Naive thymus-derived CD4-positive, alpha-beta T cell (primary cell): ENCODE data around the gene SMAD5. TPM values are rescaled to one million over a fixed set of nuclear protein-coding genes. Genes with fewer than 3 reads are reported as not detected.

Experiments used
- ATAC-seq: fragments of 150-1000 bp; cut with Tn5 transposase; 2 replicates; pipeline ENCODE4 v1.10.0; 2021; ENCODE audit warnings: mild to moderate bottlenecking, moderate library complexity
- CTCF ChIA-PET: fragments of 350-600 bp; sonication (Branson Sonifier 250); formaldehyde crosslinking; loops from one replicate; lab custom pipeline; 2021; ENCODE audit warnings: antibody characterized with exemption; lab: Charles Lee
- POLR2A ChIA-PET: fragments of 350-600 bp; sonication (Branson Sonifier 250); formaldehyde crosslinking; loops from one replicate; lab custom pipeline; 2021; ENCODE audit warnings: antibody characterized with exemption, inconsistent platforms; lab: Charles Lee
- DNase-seq, 9 donors: peaks; one replicate each; pipeline versions ENCODE4 v3.0.0 to v3.0.0-alpha.2; 2020 to 2022; ENCODE audit warnings: mixed read lengths in 1 of 9
- H3K27ac ChIP-seq: one replicate; pipeline ENCODE4 v1.7.0; 2013; ENCODE audit warnings: mild to moderate bottlenecking, low read depth, low read length, moderate library complexity
- H3K27me3 ChIP-seq, 2 donors: one replicate each; pipeline ENCODE4 v1.7.0; 2013; ENCODE audit warnings: low read length in 2 of 2, mild to moderate bottlenecking in 2 of 2, moderate library complexity in 2 of 2; ENCODE audit not compliant: control insufficient read depth in 2 of 2, insufficient read depth in 2 of 2
- H3K36me3 ChIP-seq, 3 experiments: 1 replicate in 2 of 3; 2 replicates in 1 of 3; pipeline ENCODE4 v1.7.0; 2013; ENCODE audit warnings: low read length in 3 of 3, mild to moderate bottlenecking in 3 of 3, moderate library complexity in 1 of 3; ENCODE audit not compliant: insufficient read depth in 3 of 3, control insufficient read depth in 2 of 3
- H3K4me1 ChIP-seq, 2 donors: one replicate each; pipeline ENCODE4 v1.7.0; 2013; ENCODE audit warnings: low read length in 2 of 2, mild to moderate bottlenecking in 2 of 2, moderate library complexity in 1 of 2; ENCODE audit not compliant: control insufficient read depth in 2 of 2, insufficient read depth in 2 of 2
- H3K4me3 ChIP-seq: 2 replicates; pipeline ENCODE4 v1.7.0; 2013; ENCODE audit warnings: mild to moderate bottlenecking, low read length
- H3K9me3 ChIP-seq, 3 experiments: 1 replicate in 2 of 3; 2 replicates in 1 of 3; pipeline ENCODE4 v1.7.0; 2013; ENCODE audit warnings: low read length in 3 of 3; ENCODE audit not compliant: control insufficient read depth in 2 of 3
- H3K27ac Mint-ChIP-seq, 9 donors: one replicate each; pipeline ENCODE4 v1.8.0; 2020 to 2022; ENCODE audit warnings: mixed read lengths in 9 of 9, mild to moderate bottlenecking in 8 of 9, moderate library complexity in 5 of 9, inconsistent platforms in 2 of 9
- H3K27me3 Mint-ChIP-seq, 5 donors: one replicate each; pipeline ENCODE4 v1.8.0; 2021 to 2022; ENCODE audit warnings: mixed read lengths in 5 of 5, mild to moderate bottlenecking in 1 of 5
- H3K36me3 Mint-ChIP-seq, 5 donors: one replicate each; pipeline ENCODE4 v1.8.0; 2020 to 2022; ENCODE audit warnings: mixed read lengths in 5 of 5, mild to moderate bottlenecking in 3 of 5, inconsistent platforms in 1 of 5
- H3K4me1 Mint-ChIP-seq, 7 donors: one replicate each; pipeline ENCODE4 v1.8.0; 2020 to 2022; ENCODE audit warnings: mixed read lengths in 7 of 7, mild to moderate bottlenecking in 3 of 7, inconsistent platforms in 1 of 7
- H3K4me3 Mint-ChIP-seq, 10 donors: one replicate each; pipeline ENCODE4 v1.8.0; 2020 to 2022; ENCODE audit warnings: mild to moderate bottlenecking in 10 of 10, mixed read lengths in 10 of 10, moderate library complexity in 6 of 10, inconsistent platforms in 2 of 10
- H3K9me3 Mint-ChIP-seq, 11 donors: one replicate each; pipeline ENCODE4 v1.8.0; 2020 to 2022; ENCODE audit warnings: mixed read lengths in 11 of 11, mild to moderate bottlenecking in 4 of 11, inconsistent platforms in 1 of 11, moderate library complexity in 1 of 11
- intact Hi-C, 2 donors: fragments of 100-400 bp; cut with micrococcal nuclease; formaldehyde crosslinking; loops; one replicate each; pipeline ENCODE4 v1.15.1; 2023
- polyA plus RNA-seq, 2 donors: library from polyadenylated mRNA; unstranded; fragments of 300-500 nt; fragmentation: Illumina TruSeq; gene quantifications; one replicate each; pipeline ENCODE4 v1.2.3, GENCODE V29; 2021
- total RNA-seq, 6 experiments: library from RNA in 5 of 6; stranded (reverse) in 5 of 6; gene quantifications; 1 replicate in 5 of 6; 2 replicates in 1 of 6; pipeline ENCODE4 v1.2.3 and lab custom pipeline; 2021 to 2026

The SMAD5 gene
- total and polyA plus RNA-seq, 7 experiments from 2014 or later, result 1.8 to 17.6 (median 7.2) TPM

DNA sequence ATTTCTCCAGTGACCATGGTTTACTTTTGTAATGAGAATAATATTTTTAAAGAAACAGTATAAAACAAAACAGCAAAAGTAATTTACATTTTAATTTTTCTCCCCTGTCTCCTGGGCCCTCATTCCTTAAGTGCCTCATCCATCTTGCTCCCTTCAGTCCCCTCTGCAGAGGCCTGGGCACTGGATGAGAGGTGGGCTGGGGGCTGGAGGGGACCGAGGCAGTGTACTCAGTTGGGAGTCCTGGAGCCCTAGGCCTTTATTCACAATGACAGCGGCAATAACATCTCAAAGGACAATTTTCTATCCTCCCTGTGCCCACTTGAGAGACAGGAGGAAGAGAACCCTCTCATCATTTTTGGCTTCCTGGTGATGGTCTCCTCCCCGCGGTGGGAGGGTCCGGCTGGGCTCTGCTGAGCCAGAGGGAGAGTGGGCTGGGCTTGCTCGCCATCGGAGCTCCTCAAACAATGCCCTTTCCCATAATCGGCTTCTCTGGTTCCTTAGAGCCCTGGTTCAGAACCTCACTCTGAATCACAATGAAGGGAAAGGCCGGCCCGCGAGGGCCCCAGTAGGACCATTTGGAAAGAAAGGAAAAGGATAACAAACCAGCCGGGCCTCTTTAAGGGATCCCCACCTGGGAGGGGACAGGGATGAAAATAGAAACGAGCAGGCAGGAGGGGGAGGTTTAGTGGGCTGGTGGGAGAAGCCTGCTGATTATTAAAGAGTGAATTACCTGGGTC, 70.0 kb downstream of the SMAD5 start:
- no peaks in the 10 kb centered on the region for H3K36me3 Mint-ChIP-seq
- Histone ChIP-seq H3K27me3 (no peaks in the 10 kb centered on the region), H3K27ac (no peak overlapping the region), H3K9me3 (no peaks in the 10 kb centered on the region), H3K4me1 (no peaks in the 10 kb centered on the region), H3K36me3 (no peaks in the 10 kb centered on the region), H3K4me3 (no peak overlapping the region)
- intact Hi-C loops, result no loop called here
- H3K4me3 Mint-ChIP-seq, result no peak overlapping the region
- ATAC-seq (no peak), DNase-seq (no peak)
- H3K27me3 Mint-ChIP-seq, result peaks cover 8 to 29% (median 23%) of the 10 kb centered on the region in 5 donors
- ChIA-PET POLR2A (no interaction called here), CTCF (no interaction called here)
- H3K9me3 Mint-ChIP-seq, result peaks cover 0 to 7% (median 0%) of the 10 kb centered on the region in 11 donors
- H3K27ac Mint-ChIP-seq, result no peak overlapping the region
- H3K4me1 Mint-ChIP-seq, result no peaks in the 10 kb centered on the region

DNA sequence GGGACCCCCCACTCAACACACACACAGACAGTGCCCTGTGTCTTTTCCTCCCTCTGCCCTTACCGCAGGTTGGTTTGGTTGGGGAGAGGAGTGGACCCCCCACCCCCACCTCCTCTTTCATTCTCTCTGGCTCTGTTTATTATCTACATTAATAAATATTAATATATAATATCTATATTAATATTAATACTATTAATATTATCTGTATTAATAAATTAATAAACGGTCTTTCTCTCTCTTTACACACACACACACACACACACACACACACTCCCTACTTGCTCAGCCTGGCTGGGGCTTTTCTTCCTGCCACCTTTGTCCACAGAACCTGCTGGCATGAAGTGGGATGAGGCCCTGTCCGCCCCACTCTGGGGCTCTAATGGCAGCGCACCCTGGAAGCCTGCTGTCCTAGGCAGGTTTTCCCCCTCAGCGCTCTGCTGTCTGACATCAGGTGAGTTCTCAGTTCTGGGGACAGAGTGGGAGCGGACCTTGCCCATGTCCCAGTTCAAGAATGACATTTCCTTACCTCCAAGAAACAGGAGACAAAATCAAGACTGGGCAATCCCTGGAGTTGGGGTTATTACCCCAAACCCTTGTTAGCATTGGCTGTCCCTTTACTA, 70.8 kb downstream of the SMAD5 start:
- Histone ChIP-seq H3K9me3 (no peaks in the 10 kb centered on the region), H3K27me3 (no peaks in the 10 kb centered on the region), H3K36me3 (no peaks in the 10 kb centered on the region), H3K27ac (no peak overlapping the region), H3K4me3 (no peak overlapping the region), H3K4me1 (no peaks in the 10 kb centered on the region)
- ATAC-seq, result no peak
- no peak overlapping the region for H3K4me3 Mint-ChIP-seq
- intact Hi-C loops, result no loop called here
- H3K9me3 Mint-ChIP-seq, result peaks cover 0 to 7% (median 0%) of the 10 kb centered on the region in 11 donors
- DNase-seq, result no peak
- no peaks in the 10 kb centered on the region for H3K4me1 Mint-ChIP-seq
- no peaks in the 10 kb centered on the region for H3K36me3 Mint-ChIP-seq
- H3K27me3 Mint-ChIP-seq, result peaks cover 4 to 26% (median 24%) of the 10 kb centered on the region in 5 donors
- ChIA-PET CTCF (no interaction called here), POLR2A (no interaction called here)
- H3K27ac Mint-ChIP-seq, result no peak overlapping the region

DNA sequence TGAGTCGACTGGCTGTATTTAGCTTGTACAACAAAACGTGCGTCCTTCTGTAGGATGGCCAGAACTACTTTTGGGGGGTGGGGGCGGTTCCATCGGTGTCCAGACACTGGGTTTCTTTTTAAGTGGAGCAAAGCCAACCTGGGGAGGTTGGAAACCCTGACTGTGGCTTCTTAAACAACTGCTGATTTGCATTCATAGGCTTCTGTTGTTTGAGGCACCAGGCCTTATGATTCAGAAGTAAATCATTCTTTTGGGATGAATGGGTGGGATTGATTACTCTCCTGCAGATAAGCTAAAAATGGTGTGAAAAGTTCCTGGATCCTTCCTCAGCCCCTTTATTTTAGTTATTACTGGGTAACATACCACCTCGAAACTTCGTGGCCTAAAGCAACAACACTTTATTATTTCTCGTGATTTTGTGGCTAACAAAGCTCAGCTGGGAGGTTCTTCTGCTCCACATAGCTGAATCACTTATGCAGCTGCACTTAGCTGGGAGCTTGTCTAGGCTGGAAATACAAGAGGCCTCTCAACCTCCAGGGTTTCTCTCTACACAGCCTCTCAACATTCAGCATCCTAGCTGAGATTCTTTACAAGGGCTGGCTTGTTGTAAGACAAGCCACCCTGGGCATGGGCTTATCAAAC, 72.5 kb downstream of the SMAD5 start:
- no peak overlapping the region for H3K4me3 Mint-ChIP-seq
- intact Hi-C loops, result no loop called here

DNA sequence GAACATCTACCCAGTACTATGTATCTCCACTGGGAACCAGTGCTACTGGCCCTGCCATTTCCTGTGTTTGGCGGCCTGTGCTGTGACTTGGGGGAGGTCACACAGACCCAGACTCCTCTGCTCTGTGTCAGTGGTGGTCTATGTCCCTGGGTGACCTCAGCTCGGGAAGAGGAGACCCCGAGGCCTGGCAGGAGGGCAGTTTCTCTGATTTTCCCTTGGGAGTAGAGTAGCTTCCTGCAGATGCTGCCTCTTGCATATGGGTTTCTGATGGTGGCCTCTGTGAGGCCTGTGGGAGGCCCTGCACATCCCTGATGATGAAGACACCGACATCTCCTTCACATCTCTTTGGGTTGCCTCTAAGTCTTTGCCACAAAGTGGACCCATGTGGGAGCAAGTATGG, 73.3 kb downstream of the SMAD5 start:
- no peaks in the 10 kb centered on the region for H3K36me3 Mint-ChIP-seq
- no peaks in the 10 kb centered on the region for H3K4me1 Mint-ChIP-seq
- Histone ChIP-seq H3K4me3 (no peak overlapping the region), H3K27me3 (no peaks in the 10 kb centered on the region), H3K36me3 (no peaks in the 10 kb centered on the region), H3K9me3 (no peaks in the 10 kb centered on the region), H3K27ac (no peak overlapping the region), H3K4me1 (no peaks in the 10 kb centered on the region)
- intact Hi-C loops, result no loop called here
- DNase-seq (no peak), ATAC-seq (no peak)
- H3K27me3 Mint-ChIP-seq, result peaks cover 7 to 31% (median 19%) of the 10 kb centered on the region in 5 donors
- H3K4me3 Mint-ChIP-seq, result no peak overlapping the region
- POLR2A ChIA-PET, result no interaction called here
- CTCF ChIA-PET, result no interaction called here
- H3K9me3 Mint-ChIP-seq, result peaks cover 0 to 5% (median 0%) of the 10 kb centered on the region in 11 donors
- H3K27ac Mint-ChIP-seq, result no peak overlapping the region

More for the DNA sequence above, 72.5 kb downstream of the SMAD5 start:
- Histone ChIP-seq H3K27me3 (no peaks in the 10 kb centered on the region), H3K36me3 (no peaks in the 10 kb centered on the region), H3K4me3 (no peak overlapping the region), H3K9me3 (no peaks in the 10 kb centered on the region), H3K27ac (no peak overlapping the region), H3K4me1 (no peaks in the 10 kb centered on the region)
- H3K9me3 Mint-ChIP-seq, result peaks cover 0 to 5% (median 0%) of the 10 kb centered on the region in 11 donors
- H3K4me1 Mint-ChIP-seq, result no peaks in the 10 kb centered on the region
- POLR2A ChIA-PET, result no interaction called here
- CTCF ChIA-PET, result no interaction called here
- H3K27me3 Mint-ChIP-seq, result peaks cover 4 to 30% (median 20%) of the 10 kb centered on the region in 5 donors
- no peak for DNase-seq
- no peak for ATAC-seq
- H3K27ac Mint-ChIP-seq, result no peak overlapping the region
- H3K36me3 Mint-ChIP-seq, result no peaks in the 10 kb centered on the region

DNA sequence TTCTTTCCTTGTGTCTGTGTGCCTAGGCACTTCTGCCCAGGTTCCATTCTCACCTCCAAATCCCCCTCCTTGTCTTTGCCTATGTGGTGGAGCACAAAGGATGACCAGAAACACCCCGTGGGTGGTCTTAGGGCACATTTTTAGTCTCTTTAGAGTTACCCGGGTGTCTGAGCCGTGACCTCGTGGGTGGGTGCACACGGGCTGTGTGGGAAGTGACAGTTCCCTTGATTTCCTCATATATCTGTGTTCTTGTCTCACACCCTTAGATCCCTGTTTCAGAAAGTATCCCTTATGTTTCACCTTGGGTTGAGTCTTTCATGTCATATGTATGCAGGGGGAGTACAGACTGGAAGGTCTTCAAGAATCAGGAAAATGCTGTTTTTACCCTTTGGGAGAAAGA, 73.7 kb downstream of the SMAD5 start:
- Histone ChIP-seq H3K4me1 (no peaks in the 10 kb centered on the region), H3K9me3 (no peaks in the 10 kb centered on the region), H3K36me3 (no peaks in the 10 kb centered on the region), H3K27ac (no peak overlapping the region), H3K27me3 (no peaks in the 10 kb centered on the region), H3K4me3 (no peak overlapping the region)
- intact Hi-C loops, result no loop called here
- ATAC-seq (no peak), DNase-seq (no peak)
- Mint-ChIP-seq H3K9me3 (peaks cover 0 to 5% (median 0%) of the 10 kb centered on the region in 11 donors), H3K27ac (no peak overlapping the region), H3K4me1 (no peaks in the 10 kb centered on the region), H3K4me3 (no peak overlapping the region), H3K27me3 (peaks cover 10 to 33% (median 18%) of the 10 kb centered on the region in 5 donors), H3K36me3 (no peaks in the 10 kb centered on the region)
- POLR2A ChIA-PET, result no interaction called here
- CTCF ChIA-PET, result no interaction called here

DNA sequence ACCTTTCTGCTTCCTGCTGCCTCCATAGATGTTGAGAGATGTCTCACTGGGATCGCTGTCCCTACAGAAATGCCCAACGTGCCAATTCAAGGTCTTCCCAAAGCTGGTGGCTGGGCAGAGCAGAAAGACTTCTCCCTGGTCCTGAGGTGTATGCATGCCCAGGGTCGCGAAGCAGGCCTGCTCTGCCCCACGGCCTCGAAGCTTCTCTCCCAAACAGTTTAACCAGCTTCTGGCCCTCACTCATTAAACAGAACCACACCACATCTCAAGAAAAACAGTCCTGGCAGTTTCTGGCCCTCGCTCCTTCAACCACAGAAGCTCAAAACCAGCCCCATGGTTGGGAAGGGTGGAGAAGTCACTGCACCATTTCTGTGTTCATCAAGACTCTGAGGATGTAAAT, 75.0 kb downstream of the SMAD5 start:
- Mint-ChIP-seq H3K27ac (no peak overlapping the region), H3K9me3 (peaks cover 0 to 5% (median 0%) of the 10 kb centered on the region in 11 donors), H3K4me1 (no peaks in the 10 kb centered on the region), H3K36me3 (no peaks in the 10 kb centered on the region), H3K4me3 (no peak overlapping the region), H3K27me3 (peaks cover 10 to 35% (median 16%) of the 10 kb centered on the region in 5 donors)
- POLR2A ChIA-PET, result no interaction called here
- Histone ChIP-seq H3K9me3 (no peaks in the 10 kb centered on the region), H3K27me3 (no peaks in the 10 kb centered on the region), H3K4me1 (no peaks in the 10 kb centered on the region), H3K4me3 (no peak overlapping the region), H3K36me3 (no peaks in the 10 kb centered on the region), H3K27ac (no peak overlapping the region)
- CTCF ChIA-PET, result no interaction called here
- intact Hi-C loops, result no loop called here
- DNase-seq (no peak), ATAC-seq (no peak)
